Measurements from ENCODE around the gene C5AR2.
"Not testable (repeated sequence)": the region's sequence is repeated elsewhere in the genome, so short reads cannot be mapped to it uniquely, and the experiment has no call there.

C5AR2 gene

GRCh38 chr19:47365455-47365854 is 33.5 kb downstream of the C5AR2 start:
- not testable (repeated sequence) for DNase-seq

DNA sequence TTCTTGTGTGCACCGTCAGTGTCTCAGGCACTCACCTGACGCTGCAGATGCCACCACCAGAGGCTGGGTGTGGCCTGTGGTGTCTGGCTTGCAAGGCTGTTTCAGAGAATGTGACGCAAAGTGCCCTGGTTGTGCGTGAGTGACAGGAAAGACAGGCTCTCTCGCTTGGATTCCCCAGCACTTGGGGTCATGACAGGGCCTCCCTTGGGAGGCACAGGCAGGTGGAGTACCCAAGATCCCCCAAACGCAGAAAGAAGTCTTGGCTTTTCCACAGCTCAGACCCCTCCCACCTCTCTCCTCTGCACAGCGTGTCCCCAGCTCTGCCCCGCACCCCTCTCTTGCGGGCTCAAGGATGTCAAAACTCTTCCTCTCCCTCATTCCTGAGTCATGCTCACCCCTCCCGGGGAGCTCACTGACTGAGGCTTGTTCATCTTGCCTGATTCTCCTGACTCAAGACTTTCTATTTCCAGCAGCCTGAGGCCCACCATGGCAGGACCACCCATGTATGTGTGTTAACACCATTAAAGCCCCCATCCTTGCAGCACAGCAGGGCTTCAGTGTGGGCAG is 38.2 kb downstream of the C5AR2 start:
- DNase-seq: no peak

DNA sequence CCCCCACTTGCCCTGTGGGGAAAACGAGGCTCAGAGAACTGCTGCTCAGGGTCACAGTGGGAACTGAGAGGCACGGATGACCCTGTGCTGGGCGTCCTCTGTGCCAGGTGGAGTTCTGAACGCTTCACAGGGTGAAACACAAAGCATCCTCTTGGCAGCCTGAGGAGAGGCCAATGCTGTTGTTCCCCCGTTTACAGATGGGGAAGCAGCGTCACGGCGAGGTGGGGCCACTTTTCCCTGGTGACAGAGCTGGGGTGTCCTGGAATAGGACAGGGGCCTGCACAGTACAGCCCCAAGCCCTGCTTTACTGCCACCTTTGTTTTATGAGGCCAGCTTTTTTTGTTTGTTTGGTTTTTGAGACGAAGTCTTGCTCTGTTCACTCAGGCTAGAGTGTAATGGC is 39.3 kb downstream of the C5AR2 start:
- no peak for DNase-seq

GRCh38 chr19:47372603-47373002 is 40.6 kb downstream of the C5AR2 start:
- no peak for DNase-seq

DNA sequence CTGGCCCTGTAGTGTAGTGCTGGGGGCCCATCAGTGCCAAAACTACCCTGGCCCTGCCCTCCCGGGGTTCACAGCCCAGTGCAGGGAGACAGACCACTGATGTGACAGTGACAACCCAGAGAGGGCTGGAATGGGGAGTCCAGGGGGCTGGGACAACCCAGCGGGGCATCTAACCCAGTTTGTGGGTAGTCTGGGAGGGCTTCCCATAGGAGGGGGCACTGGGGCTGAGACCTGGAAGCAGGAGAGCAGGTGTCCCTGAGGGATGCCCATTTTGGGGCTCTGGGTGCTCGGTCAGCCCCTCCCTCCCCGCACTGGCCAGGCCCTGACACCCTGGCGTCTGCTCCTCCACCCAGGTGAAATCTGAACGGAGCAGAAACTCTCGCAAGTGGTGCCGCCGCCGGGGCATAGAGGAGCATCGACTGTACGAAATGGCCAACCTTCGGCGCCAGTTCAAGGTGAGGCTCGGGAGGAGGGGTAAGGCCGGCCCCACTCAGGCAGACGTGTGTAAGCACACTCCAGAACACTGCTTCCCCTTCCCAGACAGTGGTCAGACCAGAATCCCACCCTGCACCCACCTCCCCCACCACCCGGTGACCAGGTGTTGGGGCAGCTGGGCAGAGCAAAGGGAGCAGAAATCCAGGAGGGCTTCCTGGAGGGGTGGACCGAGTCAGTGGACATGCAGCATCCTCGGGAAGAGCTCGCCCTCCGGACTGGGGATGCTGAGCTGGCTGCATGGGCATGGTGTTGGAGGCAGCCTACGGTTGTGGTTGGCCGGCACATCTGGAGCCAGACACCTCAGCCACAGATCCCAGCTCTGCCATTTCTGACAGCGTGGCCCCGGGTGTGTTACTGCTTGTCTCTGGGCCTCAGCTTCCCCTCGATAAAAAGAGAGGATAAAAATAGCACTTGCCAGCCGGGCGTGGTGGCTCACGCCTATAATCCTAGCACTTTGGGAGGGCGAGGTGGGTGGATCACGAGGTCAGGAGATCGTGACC is 41.6 kb downstream of the C5AR2 start:
- no peak for DNase-seq

DNA sequence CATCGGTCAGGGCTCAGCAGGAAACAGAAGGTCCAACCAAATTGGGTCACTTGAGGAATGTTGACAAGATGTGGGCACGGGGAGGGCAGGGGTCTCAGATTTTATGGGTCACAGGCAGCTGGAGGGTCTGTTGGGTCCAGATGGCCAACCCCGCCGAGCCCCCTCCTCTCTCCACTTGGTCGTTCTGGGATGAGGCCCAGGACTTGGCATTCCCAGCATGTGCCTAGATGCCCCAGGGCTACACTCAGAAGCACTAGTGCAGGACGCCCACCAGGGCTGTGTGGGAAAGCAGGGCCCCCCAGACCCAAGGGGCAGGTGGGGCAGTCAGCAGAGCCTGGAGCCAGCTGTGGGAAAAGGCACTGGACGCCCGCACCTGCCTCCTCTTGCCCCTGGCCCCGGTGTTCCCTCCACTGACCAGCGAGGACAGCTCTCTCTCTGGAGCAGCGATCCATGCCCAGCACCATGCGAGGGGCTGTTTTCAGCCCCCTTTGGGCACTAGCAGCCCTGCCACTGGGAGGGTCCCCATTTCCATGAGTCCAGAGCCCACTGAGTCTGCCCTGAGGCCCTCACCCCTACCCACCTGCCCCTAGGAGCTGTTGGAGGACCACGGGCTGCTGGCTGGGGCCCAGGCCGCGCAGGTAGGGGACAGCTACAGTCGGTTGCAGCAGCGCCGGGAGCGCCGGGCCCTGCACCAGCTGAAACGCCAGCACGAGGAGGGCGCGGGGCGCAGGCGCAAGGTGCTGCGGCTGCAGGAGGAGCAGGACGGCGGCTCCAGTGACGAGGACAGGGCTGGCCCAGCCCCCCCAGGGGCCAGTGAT is 43.1 kb downstream of the C5AR2 start:
- DNase-seq: no peak

DNA sequence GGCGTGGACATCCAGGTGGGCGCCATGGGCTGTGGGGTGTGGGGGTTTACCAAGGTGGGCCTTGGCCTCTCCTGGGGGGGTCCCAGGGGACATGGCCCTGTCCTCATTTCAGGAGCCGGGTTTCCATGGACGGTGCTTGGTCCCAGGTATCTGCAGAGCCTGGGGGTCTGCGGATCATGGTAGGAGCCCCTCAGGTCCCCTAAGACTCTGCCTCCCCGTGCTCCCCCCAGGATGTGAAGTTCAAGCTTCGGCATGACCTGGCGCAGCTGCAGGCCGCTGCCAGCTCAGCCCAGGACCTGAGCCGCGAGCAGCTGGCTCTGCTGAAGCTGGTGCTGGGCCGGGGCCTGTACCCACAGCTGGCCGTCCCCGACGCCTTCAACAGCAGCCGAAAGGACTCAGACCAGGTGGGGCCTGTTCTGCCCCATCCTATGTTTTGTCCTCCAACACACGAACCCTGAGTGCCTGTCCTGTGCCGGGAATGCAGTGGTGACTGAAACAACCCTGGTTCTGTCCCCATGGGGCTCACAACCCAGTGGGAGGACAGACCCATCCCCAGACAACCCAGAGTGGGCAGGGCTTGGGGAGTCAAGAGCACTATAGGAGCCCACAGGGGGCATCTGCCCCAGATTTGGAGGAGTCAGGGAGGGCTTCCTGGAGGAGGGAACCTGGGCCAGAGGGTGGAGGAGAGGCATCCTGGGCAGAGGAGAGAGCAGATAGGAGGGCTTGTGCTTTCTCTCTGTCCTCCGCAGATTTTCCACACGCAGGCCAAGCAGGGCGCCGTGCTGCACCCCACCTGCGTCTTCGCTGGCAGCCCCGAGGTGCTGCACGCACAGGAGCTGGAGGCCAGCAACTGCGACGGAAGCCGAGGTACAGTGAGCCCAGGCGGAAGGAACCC is 44.0 kb downstream of the C5AR2 start:
- no peak for DNase-seq

DNA sequence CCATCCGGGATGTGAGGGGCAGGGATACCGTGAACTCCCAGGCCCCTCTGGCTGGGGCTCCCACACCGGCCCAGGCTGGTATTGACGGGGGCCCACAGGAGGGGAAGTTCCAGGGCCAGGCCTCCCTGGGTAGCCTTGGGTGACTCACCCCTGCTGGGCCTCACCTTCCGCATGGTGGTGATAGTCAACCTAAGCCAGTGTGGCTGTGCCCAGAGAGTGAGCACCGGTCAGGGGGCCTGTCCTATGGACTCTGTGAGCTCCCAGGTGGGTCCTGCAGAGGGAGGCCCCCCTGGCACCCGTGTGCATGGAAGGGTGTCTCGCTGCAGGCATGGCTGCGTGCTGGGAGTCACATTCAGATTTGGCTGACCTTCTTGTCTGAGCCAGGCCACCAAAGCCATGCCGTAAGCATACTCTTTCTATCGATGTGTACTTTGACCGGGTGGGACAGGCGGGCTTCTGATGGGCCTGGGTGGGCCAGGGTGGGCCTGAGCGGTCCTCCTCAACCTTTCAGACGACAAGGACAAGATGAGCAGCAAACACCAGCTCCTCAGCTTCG is 44.7 kb downstream of the C5AR2 start:
- DNase-seq: no peak

- DNase-seq: peak; percentile 70
These were observed 45.3 kb downstream of the C5AR2 start for GRCh38 chr19:47377208-47377701.

DNA sequence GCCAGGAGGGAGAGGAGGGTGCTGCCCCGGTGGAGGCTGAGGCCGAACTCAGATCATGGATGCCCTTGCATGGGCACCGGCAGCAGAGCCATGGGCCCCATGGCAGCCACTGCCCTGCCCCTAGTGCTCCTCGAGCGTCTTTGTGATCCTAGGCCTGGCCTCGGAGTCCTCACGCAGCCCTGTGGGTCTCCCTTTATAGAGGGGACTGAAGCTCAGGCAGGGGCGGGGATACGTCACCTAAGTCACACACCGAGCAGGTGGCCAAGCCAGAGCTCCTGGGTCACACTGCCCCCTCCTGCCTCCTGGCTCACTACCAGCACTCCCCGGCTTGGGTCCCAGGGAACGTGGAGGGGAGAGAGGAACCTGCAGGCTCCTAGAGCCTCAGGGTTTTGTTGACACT is 45.8 kb downstream of the C5AR2 start:
- no peak for DNase-seq

GRCh38 chr19:47378246-47378645 is 46.3 kb downstream of the C5AR2 start:
- no peak for DNase-seq

DNA sequence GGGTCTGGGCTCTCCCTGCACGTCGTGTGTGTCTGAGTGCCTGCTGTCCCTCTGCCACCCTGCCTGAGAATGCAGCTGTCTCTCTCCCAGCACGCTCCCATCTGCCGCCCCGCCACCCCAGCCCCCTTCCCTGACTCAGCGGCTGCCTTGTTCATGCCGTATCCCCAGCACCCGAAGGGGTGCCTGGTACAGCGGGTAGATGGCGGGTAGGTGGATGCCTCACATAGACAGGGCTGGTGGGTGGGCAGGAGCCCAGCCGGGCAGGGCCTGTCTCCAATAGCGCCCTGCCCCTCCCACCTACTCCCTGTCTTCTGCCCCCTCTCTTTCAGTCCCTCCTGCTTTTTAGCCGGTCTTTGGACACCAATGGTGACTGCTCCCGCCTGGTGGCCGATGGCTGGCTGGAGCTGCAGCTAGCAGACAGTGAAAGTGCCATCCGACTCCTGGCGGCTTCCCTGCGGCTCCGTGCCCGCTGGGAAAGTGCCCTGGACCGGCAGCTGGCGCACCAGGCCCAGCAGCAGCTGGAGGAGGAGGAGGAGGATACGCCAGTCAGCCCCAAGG is 47.5 kb downstream of the C5AR2 start:
- DNase-seq: no peak

DNA sequence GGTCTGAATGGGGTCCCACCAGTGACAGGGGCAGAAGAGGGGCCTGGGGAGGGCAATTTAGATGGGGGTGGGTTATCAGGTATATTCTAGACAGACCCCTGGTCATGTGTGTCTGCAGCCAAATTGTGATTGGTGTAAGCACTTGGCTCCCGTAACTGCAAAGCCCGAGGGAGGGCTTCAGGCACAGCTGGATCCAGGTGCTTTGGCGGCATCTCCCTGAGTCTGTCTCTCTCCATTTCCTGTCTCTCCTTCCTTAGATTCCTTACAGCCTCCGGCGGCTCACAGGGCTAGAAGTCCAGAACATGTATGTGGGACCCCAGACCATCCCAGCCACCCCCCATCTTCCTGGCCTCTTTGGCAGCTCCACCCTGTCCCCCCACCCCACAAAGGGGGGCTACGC is 48.6 kb downstream of the C5AR2 start:
- no peak for DNase-seq

DNA sequence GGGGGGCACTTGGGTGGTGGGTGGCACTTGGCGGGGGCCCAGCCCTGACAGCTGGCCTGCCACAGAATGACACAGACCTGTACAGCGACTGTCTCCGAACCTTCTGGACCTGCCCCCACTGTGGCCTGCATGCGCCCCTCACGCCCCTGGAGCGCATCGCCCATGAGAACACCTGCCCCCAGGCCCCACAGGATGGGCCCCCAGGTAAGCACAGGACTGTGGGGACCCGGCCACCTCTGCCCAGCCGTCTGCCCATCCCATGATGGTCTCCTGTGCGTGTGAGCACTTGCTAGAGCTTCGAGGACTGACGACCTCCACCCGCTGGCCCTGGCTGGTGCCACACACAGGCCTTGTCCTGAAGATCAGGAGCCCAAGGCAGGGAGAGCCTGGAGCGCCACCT is 49.1 kb downstream of the C5AR2 start:
- no peak for DNase-seq

DNA sequence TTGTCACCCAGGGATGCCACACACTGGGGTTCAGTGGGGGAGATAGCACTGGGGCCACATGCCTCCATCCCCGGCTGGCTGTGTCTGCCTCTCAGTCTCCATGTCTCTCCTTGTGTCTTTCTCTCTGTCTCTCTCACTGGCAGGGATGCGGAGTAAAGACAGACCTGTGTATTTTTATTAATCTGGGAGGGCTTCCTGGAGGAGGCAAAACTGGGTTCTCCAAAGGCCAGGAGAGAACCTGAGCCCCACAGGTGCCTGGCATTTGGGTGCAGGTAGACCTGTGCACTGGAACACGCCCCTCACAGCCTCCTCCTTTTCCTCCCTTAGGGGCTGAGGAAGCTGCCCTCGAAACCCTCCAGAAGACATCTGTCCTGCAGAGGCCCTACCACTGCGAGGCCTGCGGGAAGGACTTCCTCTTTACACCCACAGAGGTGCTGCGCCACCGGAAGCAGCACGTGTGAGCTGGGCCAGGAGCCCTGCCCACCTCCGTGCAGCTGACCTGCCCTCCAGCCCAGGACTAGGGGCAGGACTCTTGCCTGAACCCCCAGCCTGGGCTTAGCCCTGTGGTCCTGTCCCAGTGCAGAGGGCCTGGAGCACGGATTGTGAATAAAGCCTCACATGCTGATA is 49.8 kb downstream of the C5AR2 start:
- DNase-seq: no peak

- not testable (repeated sequence) for DNase-seq
These were observed 51.9 kb downstream of the C5AR2 start for GRCh38 chr19:47383890-47384289.

GRCh38 chr19:47384533-47384932 is 52.6 kb downstream of the C5AR2 start:
- DNase-seq: not testable (repeated sequence)

DNA sequence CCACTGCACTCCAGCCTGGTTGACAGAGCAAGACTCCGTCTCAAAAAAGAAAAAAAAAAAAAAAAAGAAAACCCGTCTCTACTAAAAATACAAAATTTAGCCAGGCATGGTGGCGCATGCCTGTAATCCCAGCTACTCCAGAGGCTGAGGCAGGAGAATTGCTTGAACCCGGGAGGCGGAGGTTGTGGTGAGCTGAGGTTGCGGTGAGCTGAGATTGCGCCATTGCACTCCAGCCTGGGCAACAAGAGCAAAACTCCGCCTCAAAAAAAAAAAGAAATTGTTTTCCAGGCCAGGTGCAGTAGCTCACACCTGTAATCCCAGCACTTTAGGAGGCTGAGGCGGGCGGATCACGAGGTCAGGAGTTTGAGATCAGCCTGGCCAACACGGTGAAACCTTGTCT is 54.6 kb downstream of the C5AR2 start:
- DNase-seq: not testable (repeated sequence)

GRCh38 chr19:47387623-47388022 is 55.6 kb downstream of the C5AR2 start:
- not testable (repeated sequence) for DNase-seq

- not testable (repeated sequence) for DNase-seq
These were observed 56.7 kb downstream of the C5AR2 start for GRCh38 chr19:47388721-47389120.

DNA sequence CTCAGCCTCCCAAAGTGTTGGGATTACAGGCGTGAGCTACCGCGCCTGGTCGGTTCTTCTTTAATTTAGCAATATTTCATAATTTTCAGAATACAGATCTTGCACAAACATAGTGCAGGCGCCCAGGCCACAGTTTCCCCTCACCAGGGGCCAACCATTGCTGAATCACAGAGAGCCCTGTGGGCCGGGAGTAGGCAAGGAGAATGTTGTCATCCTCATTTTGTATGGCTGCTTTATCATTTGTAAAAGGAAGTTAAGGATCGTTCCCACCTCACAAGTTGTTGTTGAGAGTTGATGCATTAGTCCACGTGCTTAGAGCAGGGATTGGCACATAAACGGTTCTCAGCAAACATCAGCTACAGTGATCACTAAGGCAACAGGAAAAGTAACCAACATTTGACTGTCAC is 57.2 kb downstream of the C5AR2 start:
- no peak for DNase-seq

All from hematopoietic multipotent progenitor cell treated with erythropoietin and hydrocortisone succinate and interleukin-3 and kit ligand, for 8 days (in vitro differentiated cells).